ENCODE results near the gene PCDHB1. TPM values are rescaled to one million over a fixed set of nuclear protein-coding genes. Genes with fewer than 3 reads are reported as not detected.

Gene PCDHB1
- total and polyA plus RNA-seq, 2 donors (not counting 3 experiments of a cell fraction or from before 2014, with no cell fraction given), result not detected

DNA sequence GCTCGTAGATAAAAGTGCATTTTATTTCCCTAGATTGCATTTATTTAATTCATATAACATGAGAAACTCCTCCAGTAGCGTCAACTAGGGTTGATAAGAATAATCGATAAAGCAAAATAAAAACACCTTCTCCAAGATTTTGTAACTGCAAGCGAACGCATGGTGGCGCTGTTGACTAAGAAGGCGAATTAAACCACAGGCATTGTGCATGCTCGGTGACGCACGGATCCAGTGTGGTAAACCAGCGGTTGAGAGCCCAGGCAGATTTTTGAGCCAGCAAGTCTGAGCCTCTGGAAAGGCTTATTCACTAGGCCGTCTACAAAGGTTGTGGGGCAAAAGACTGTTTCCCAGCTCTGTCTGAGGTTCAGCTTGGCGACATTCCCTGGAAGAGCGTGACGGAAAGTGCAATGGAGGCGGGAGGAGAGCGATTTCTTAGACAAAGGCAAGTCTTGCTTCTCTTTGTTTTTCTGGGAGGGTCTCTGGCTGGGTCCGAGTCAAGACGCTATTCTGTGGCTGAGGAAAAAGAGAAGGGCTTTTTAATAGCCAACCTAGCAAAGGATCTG, 49.1 kb downstream of the PCDHB1 start, which contains the start of gene PCDHB3:
TSS of gene PCDHB3 (plus strand) at position 231 of the 563 bp plus-strand sequence. CDS start at position 408, 177 bp downstream.
- intact Hi-C loops (cut with micrococcal nuclease), result no loop called here
- dilution Hi-C loops (cut with MboI; ENCODE audit: extremely low pct_ligation_motif_present, low sequenced_read_pairs), result no loop called here
- no peak for TF ChIP-seq JUN (IDR thresholded peaks at IDR 0.05; ENCODE audit: borderline replicate concordance, insufficient read depth, insufficient read length, low read depth)
- TF ChIP-seq, protein P1, sequence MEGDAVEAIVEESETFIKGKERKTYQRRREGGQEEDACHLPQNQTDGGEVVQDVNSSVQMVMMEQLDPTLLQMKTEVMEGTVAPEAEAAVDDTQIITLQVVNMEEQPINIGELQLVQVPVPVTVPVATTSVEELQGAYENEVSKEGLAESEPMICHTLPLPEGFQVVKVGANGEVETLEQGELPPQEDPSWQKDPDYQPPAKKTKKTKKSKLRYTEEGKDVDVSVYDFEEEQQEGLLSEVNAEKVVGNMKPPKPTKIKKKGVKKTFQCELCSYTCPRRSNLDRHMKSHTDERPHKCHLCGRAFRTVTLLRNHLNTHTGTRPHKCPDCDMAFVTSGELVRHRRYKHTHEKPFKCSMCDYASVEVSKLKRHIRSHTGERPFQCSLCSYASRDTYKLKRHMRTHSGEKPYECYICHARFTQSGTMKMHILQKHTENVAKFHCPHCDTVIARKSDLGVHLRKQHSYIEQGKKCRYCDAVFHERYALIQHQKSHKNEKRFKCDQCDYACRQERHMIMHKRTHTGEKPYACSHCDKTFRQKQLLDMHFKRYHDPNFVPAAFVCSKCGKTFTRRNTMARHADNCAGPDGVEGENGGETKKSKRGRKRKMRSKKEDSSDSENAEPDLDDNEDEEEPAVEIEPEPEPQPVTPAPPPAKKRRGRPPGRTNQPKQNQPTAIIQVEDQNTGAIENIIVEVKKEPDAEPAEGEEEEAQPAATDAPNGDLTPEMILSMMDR (IDR thresholded peaks at IDR 0.05; ENCODE audit: extremely low read depth in 1 of 2, insufficient read depth in 1 of 2, low read depth in 1 of 2, low read length in 2 of 2), result peak; percentile 14 to 17
- no TSS peak for BruUV-seq (replicated peaks)
- Histone ChIP-seq H4K20me1 (replicated peaks; ENCODE audit: control insufficient read depth, extremely low read depth, insufficient read depth, low read length) (no peaks in the 10 kb centered on the region), H2AFZ (ENCODE audit: low read depth, low read length) (no peak within 1 kb of the TSS), H3K36me3 (ENCODE audit: control insufficient read depth in 2 of 2, extremely low read depth in 1 of 2, insufficient read depth in 2 of 2, low read length in 2 of 2) (no peaks in the 10 kb centered on the region), H3K4me2 (ENCODE audit: insufficient read depth, low read length) (no peak within 1 kb of the TSS), H3K9me1 (replicated peaks; ENCODE audit: control insufficient read depth, extremely low read depth, insufficient read depth, low read length) (no peaks in the 10 kb centered on the region), H3K9me3 (replicated peaks; ENCODE audit: control insufficient read depth, insufficient read depth, low read length) (no peaks in the 10 kb centered on the region), H3K27ac (ENCODE audit: insufficient read depth, low read depth, low read length) (no peak within 1 kb of the TSS), H3K4me1 (ENCODE audit: control insufficient read depth, extremely low read depth, insufficient read depth, low read length) (no peaks in the 10 kb centered on the region), H3K27me3 (ENCODE audit: control insufficient read depth in 2 of 2, insufficient read depth in 2 of 2, low read length in 2 of 2) (peaks cover 0 to 1% of the 10 kb centered on the region in 2 experiments), H3K4me3 (replicated peaks in 1 of 3; ENCODE audit: insufficient read depth in 1 of 3, low read depth in 1 of 3, low read length in 3 of 3) (no peak within 1 kb of the TSS), H3K79me2 (ENCODE audit: control insufficient read depth, insufficient read depth, low read length) (no peaks in the 10 kb centered on the region), H3K9ac (replicated peaks; ENCODE audit: extremely low read depth, insufficient read depth, low read length) (no peak within 1 kb of the TSS)
- DNase-seq (ENCODE audit: low read depth, low spot score) (peak; percentile 21), FAIRE-seq (no peak)
- ChIA-PET POLR2A (no interaction called here), CTCF (no interaction called here)

- no peak for FAIRE-seq
- Histone ChIP-seq H3K4me1 (ENCODE audit: control insufficient read depth, extremely low read depth, insufficient read depth, low read length) (no peaks in the 10 kb centered on the region), H2AFZ (ENCODE audit: low read depth, low read length) (no peak overlapping the region), H3K9me1 (replicated peaks; ENCODE audit: control insufficient read depth, extremely low read depth, insufficient read depth, low read length) (no peaks in the 10 kb centered on the region), H3K27me3 (ENCODE audit: control insufficient read depth in 2 of 2, insufficient read depth in 2 of 2, low read length in 2 of 2) (no peaks in the 10 kb centered on the region), H3K4me2 (ENCODE audit: insufficient read depth, low read length) (no peak overlapping the region), H3K9me3 (replicated peaks; ENCODE audit: control insufficient read depth, insufficient read depth, low read length) (no peaks in the 10 kb centered on the region), H3K4me3 (replicated peaks in 1 of 3; ENCODE audit: insufficient read depth in 1 of 3, low read depth in 1 of 3, low read length in 3 of 3) (no peak overlapping the region), H3K27ac (ENCODE audit: insufficient read depth, low read depth, low read length) (no peak overlapping the region), H3K9ac (replicated peaks; ENCODE audit: extremely low read depth, insufficient read depth, low read length) (no peak overlapping the region), H3K36me3 (ENCODE audit: control insufficient read depth in 2 of 2, extremely low read depth in 1 of 2, insufficient read depth in 2 of 2, low read length in 2 of 2) (no peaks in the 10 kb centered on the region), H4K20me1 (replicated peaks; ENCODE audit: control insufficient read depth, extremely low read depth, insufficient read depth, low read length) (no peaks in the 10 kb centered on the region), H3K79me2 (ENCODE audit: control insufficient read depth, insufficient read depth, low read length) (no peaks in the 10 kb centered on the region)
- no peak for TF ChIP-seq POLR2A (IDR thresholded peaks at IDR 0.05; ENCODE audit: low read depth, low read length)
- no peak for TF ChIP-seq POLR2AphosphoS5 (IDR thresholded peaks at IDR 0.05; ENCODE audit: insufficient read depth, low read depth, low read length)
- no peak for TF ChIP-seq EZH2 (IDR thresholded peaks at IDR 0.05; ENCODE audit: borderline replicate concordance, low read depth, low read length, severe bottlenecking)
- no peak for TF ChIP-seq MYC (IDR thresholded peaks at IDR 0.05; ENCODE audit: low read depth, low read length)
- TF ChIP-seq, protein P1 (IDR thresholded peaks at IDR 0.05; ENCODE audit: extremely low read depth in 1 of 2, insufficient read depth in 1 of 2, low read depth in 1 of 2, low read length in 2 of 2), result no peak
- TF ChIP-seq GATA2 (IDR thresholded peaks at IDR 0.05; ENCODE audit: insufficient read depth, insufficient read length, low read depth, low read length), result no peak
- no peak for TF ChIP-seq JUN (IDR thresholded peaks at IDR 0.05; ENCODE audit: borderline replicate concordance, insufficient read depth, insufficient read length, low read depth)
- no peak for TF ChIP-seq FOS (IDR thresholded peaks at IDR 0.05; ENCODE audit: borderline replicate concordance, insufficient read depth, low read length)
- TF ChIP-seq, protein P2, sequence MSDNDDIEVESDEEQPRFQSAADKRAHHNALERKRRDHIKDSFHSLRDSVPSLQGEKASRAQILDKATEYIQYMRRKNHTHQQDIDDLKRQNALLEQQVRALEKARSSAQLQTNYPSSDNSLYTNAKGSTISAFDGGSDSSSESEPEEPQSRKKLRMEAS (IDR thresholded peaks at IDR 0.05; ENCODE audit: insufficient read depth, insufficient read length), result no peak
- dilution Hi-C loops (cut with MboI; ENCODE audit: extremely low pct_ligation_motif_present, low sequenced_read_pairs), result no loop called here
- intact Hi-C loops (cut with micrococcal nuclease), result no loop called here
- POLR2A ChIA-PET, result no interaction called here
- BruUV-seq (replicated peaks), result no TSS peak
- no peak for DNase-seq (ENCODE audit: low read depth, low spot score)
- CTCF ChIA-PET, result no interaction called here
Observed at GRCh38 chr5:141101059-141101458, 49.9 kb downstream of the PCDHB1 start.
